AG04450 (cell line): ENCODE results near the gene TATDN2. TPM values are rescaled to one million over a fixed set of nuclear protein-coding genes. Genes with fewer than 3 reads are reported as not detected.

Experiments used
- CTCF ChIA-PET: fragments of 300-600, 350-600 bp; formaldehyde crosslinking; extraction: SDS; loops from one replicate; lab custom pipeline; 2022; ENCODE audit warnings: antibody characterized with exemption, inconsistent platforms; lab: Charles Lee
- POLR2A ChIA-PET: fragments of 350-600 bp; formaldehyde crosslinking; extraction: SDS; loops from one replicate; lab custom pipeline; 2021; ENCODE audit warnings: antibody characterized with exemption, inconsistent platforms; lab: Yijun Ruan, JAX
- DNase-seq: peaks from one replicate; pipeline ENCODE4 v3.0.0-alpha.2; 2011; ENCODE audit warnings: low read depth, low spot score
- H3K27ac ChIP-seq: one replicate; pipeline ENCODE4 v1.5.1; 2012; ENCODE audit warnings: low read depth, low read length, control low read depth
- H3K27me3 ChIP-seq: one replicate; pipeline ENCODE4 v1.6.0; 2012; ENCODE audit warnings: low read length; ENCODE audit not compliant: control insufficient read depth, insufficient read depth
- H3K4me3 ChIP-seq: 2 replicates; pipeline ENCODE4 v1.5.1; 2011; ENCODE audit warnings: mild to moderate bottlenecking, low read depth, low read length, control low read depth
- H3K9me3 ChIP-seq: 2 replicates; pipeline ENCODE4 v1.5.1; 2012; ENCODE audit warnings: low read length; ENCODE audit not compliant: control insufficient read depth, insufficient read depth
- CTCF ChIP-seq: IDR thresholded peaks from 2 replicates; pipeline ENCODE4 v1.5.1; 2011; ENCODE audit warnings: low read depth, low read length, control low read depth, inconsistent platforms
- polyA plus RNA-seq: library from polyadenylated mRNA; depleted of rRNA; stranded (reverse); fragments of >200 nt; gene quantifications from 2 replicates; pipeline ENCODE4 v1.2.3, GENCODE V29; 2011

TATDN2 gene
- polyA plus RNA-seq, 1 experiment, result 17.7 TPM

DNA sequence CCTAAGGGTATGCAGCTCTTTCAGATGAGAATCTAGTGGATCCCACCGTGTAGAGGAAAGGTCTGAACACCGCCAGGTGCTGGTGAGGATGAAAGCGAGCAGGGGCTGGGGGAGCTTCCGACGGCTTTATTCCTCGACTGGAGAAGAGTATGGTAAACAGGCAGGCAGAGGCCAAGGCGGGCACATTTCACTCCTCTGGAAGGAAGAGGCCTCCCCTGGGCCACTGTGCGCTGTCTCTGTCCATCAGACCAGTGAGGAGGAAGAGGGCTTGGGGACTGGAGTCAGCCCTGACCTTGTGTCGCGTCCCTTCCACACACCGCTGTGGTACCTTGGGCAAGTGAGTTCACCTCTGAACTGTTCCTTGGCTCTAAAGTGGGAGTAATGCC lies 40.3 kb downstream of the TATDN2 start:
- TF ChIP-seq CTCF, result no peak
- no peak overlapping the region for H3K4me3 ChIP-seq
- H3K27ac ChIP-seq, result no peak overlapping the region
- DNase-seq, result no peak
- ChIA-PET POLR2A (no interaction called here), CTCF (interaction anchor here (0.8 kb wide), 1 partner anchor 342 kb away, joined by 4 read pairs; no protein-coding TSS in a partner anchor)
- no peaks in the 10 kb centered on the region for H3K27me3 ChIP-seq
- no peaks in the 10 kb centered on the region for H3K9me3 ChIP-seq

- ChIA-PET CTCF (no interaction called here), POLR2A (no interaction called here)
- Histone ChIP-seq H3K9me3 (no peaks in the 10 kb centered on the region), H3K27ac (no peak overlapping the region), H3K27me3 (no peaks in the 10 kb centered on the region), H3K4me3 (no peak overlapping the region)
- no peak for TF ChIP-seq CTCF
- no peak for DNase-seq
These were observed 40.8 kb downstream of the TATDN2 start for GRCh38 chr3:10289077-10289476.

DNA sequence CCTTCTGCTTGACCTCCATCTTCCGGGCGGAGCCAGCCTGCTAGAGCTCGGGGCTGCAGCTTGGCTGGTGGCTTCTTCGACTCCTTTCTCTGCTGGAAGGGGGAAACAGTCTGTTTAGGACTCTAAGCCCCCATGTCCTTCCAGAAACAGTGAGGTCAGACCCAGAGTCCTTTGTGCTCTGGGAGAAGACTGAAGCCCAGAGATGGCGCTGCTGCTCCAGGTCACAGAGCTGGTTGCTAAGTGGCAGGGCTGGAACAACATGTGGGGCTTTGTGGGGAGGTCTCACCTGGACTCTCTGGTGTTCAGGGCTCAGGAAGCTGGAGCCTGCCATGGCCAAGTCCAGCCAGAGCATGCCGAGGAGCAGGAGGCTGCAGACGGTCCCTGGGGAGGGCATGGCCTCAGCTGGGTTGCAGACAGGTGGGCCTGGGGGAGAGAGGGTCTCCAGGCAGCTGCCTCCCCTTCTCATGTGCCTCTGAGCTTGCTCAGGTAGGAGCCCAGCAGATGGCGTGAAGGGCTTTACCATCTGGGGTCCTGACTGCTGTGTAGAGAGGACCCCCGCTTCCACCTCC lies 41.6 kb downstream of the TATDN2 start:
- CTCF ChIA-PET, result interaction anchor here (0.6 kb wide), 2 partner anchors 8 to 14 kb away, joined by 3 to 6 read pairs; no protein-coding TSS in a partner anchor
- TF ChIP-seq CTCF, result no peak
- no peak for DNase-seq
- Histone ChIP-seq H3K27ac (no peak overlapping the region), H3K4me3 (no peak overlapping the region), H3K27me3 (no peaks in the 10 kb centered on the region), H3K9me3 (no peaks in the 10 kb centered on the region)
- POLR2A ChIA-PET, result no interaction called here

DNA sequence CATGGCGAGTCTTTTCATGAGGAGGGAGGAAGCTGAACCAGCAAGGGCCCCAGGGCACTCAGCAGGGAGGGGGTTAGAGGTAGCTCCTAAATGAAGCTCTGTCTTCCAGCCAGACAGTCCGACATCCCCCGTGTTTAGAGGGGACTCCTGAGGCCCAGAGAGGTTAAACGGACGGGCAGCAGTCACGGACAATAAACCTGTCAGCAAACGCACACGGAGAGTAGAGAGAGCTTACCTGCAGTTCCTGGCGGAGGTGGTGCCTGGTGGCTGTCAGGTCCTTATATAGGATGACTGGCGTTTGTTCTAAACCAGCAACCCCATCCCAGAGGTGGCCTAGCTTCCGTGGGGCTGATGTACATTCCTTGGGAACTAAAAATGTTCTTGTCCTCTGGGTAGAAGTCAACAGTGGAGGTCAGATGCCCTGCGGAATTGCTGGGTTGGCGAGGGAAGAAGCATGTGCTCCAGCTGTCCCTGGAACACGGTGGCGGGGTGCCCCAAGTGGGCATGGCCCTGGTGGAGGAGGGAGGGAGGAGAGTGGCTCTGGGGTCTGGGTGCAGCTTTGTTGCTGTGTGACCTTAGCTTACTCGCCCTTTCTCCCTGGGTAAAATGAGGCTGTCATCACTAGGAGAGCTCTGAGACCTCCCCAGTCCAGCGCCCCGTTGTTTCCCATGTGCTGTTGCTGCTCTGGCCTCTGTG lies 42.4 kb downstream of the TATDN2 start:
- Histone ChIP-seq H3K4me3 (no peak overlapping the region), H3K27ac (no peak overlapping the region), H3K27me3 (no peaks in the 10 kb centered on the region), H3K9me3 (no peaks in the 10 kb centered on the region)
- no peak for DNase-seq
- CTCF ChIA-PET, result interaction anchor here (0.6 kb wide), 1 partner anchor 25 kb away, joined by 4 read pairs; no protein-coding TSS in a partner anchor
- POLR2A ChIA-PET, result no interaction called here
- TF ChIP-seq CTCF, result no peak

DNA sequence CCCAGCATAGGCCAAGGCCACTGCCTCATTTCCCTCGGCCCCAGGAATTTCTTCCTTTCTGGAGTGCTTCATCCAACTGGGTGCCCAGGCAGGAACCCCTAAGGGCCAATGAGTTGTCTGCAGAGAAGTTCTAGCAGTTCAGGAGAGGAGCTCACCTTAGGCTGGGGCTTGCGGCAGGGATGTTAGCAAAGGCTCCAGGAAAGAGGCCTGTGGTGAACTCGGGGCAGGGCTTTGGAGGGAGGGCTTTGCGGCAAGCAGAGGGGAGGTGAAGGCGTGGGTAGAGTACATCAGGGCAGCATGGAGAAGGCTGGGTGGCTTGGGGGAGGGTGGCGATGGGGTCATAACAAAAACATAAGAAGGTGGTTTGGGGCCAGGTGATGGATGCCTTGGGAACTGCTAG lies 43.4 kb downstream of the TATDN2 start:
- Histone ChIP-seq H3K9me3 (no peaks in the 10 kb centered on the region), H3K4me3 (no peak overlapping the region), H3K27ac (no peak overlapping the region), H3K27me3 (no peaks in the 10 kb centered on the region)
- CTCF ChIA-PET, result no interaction called here
- no peak for TF ChIP-seq CTCF
- POLR2A ChIA-PET, result no interaction called here
- DNase-seq, result no peak
